Stimulated activated CD4-positive, alpha-beta T cell treated with anti-CD3 and anti-CD28 coated beads, Interleukin-1b, Interleukin-23, amount 100 ng/mL, for 48 hours (primary cell): ENCODE data around the gene RSPH4A.
"Not testable (repeated sequence)": the region's sequence is repeated elsewhere in the genome, so short reads cannot be mapped to it uniquely, and the experiment has no call there.

ENCODE experiments used
- DNase-seq: peaks from one replicate; pipeline ENCODE4 v3.0.0-alpha.2; 2020

Gene RSPH4A

DNA sequence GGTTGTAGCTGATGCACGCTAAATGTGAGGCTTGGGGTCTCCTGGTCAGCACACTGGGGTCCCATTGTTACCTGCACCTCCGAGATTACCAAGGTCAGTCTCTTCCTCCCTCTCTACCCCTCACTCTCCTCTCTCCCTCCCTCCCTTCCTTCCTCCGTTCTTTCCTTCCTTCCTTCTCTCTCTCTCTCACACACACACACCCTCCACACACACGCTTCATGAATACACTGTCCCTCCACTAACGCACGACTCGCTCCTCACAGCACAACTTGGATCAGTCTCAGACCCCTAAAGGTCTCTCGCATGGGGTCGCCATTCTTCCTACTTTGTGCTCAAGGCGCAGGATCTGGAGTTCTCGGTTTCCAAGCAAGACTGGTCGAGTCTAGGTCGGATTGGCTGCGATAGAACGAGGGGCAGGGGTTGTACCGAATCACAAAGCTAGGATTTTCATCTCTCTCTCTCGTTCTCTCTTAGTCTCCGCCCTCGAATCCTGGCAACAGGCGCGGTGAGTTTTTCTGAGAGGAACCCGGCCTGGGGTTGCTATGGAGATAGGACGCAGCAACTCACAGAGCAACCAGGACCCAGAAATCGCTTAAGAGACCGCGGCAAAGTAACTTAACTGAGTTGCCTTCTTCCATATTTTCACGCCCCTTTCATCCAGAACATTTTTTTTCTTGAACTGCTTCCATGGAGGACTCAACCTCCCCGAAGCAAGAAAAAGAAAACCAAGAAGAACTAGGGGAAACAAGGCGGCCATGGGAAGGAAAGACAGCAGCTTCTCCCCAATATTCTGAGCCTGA lies at the start of gene RSPH4A:
Gene RSPH4A, plus strand, starts transcription at position 543 of the 800 bp plus-strand sequence. Its CDS starts 145 bp downstream, at position 688.
- peak; percentile 75 for DNase-seq

DNA sequence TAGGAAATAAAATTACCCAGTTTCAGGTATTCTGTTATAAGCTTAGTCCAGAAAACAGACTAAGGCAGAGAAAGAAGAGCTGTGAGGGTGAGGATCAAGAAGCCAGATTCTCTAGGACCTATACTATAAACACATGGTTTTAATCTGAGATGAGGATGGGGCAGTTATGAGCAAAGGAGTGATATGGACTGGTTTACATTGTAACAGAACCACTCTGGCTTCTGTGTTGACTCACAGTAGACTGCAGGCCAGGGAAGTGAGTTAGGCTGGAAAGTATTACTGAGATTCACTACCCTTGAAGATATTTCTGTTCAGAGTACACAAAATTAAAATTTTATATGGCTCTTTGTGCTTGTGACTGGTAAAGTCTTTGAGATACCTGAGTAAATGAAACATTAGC lies 48.2 kb upstream of the RSPH4A start:
- DNase-seq: no peak

DNA sequence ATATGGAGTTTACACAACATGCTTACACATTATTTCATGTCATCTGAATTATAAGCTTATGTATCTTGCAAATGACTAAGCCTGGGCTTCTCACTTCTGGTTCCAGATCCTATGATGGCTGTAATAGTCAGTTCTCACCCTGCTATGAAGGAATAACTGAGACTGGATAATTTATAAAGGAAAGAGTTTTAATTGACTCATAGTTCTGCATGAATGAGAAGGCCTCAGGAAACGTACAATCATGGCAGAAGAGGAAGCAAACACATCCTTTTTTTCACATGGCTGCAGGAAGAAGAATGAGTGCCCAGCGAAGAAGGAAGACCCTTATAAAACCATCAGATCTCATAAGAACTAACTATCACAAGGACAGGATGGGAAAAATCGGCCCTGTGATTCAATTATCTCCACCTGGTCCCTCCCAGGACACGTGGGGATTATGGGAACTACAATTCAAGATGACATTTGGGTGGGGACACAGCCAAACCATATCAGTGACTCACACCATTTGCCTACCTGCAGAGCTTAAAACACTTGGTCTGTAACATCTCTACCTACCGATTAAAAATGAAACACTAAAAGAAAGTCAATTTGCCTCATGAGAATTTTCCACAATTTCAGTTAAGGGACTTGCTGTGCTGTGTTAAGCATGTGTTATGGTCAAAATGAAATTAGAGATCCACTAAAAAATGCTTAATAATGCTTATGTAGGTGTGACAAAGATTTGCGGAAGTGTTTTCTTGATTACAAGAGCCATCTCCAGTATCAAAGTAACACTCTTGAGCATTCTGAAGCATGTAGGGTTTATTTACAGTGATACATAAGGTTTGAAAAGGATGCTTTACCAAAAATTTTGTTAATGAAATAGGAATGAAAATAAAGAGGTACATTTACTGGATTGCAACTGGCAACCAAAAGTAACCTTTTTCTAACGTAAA lies 47.2 kb upstream of the RSPH4A start:
- no peak for DNase-seq

DNA sequence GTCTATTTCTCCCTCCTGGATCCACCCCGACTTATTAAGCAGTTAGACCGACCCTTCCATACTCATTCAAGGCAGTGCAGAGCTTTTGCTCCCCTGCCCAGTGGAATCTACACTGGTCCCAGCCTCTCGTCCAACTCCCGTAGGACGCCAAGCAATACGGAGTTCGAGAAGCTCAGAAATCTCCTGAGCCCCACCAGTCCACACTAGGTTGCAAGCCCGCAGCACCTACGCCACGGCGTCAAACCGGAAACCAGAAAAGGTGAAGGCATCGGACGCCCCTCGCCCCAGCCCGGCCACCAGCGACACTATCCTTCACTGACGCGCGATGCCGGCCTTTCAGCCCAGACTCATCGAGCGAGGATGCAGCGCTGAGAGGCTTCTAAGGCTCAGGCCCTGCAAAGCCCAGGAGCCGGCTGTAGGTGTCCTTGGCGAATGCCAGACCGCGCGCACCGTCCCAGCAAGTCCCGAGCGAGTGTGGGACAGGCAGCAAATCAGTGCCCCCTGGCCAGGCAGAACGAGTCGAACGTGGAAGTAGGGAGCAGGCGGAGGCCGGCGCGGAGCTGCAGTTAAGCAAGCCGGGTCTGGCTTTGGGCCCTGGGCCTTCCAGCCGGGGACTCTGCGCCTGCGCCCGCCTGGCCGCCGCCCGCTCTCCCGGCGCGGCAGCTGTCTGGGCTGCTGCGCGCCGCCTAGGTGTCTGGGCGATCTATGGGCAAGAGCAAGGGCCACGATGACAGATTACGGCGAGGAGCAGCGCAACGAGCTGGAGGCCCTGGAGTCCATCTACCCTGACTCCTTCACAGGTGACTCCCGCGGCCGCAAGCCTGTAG lies 45.2 kb upstream of the RSPH4A start, which contains the start of gene RWDD1:
Gene RWDD1, plus strand, starts transcription at position 649 of the 827 bp plus-strand sequence. Its CDS starts 79 bp downstream, at position 728.
- DNase-seq: peak; percentile 99

DNA sequence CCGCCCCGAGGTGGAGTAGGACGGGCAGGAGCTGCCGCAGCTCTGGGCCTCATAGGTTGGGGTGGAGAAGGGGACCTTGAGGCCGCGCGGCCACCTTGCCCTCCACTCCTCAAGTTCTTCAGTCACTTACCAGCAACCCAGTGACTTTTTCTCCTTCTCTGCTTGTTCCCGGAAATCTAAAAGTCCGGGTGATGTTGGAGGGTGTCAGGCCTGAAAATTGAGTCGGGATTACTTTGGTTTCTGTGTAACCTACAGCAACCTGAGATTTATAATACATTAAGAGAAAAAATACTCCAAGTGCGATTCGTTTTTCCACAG lies 44.6 kb upstream of the RSPH4A start:
- DNase-seq: no peak

DNA sequence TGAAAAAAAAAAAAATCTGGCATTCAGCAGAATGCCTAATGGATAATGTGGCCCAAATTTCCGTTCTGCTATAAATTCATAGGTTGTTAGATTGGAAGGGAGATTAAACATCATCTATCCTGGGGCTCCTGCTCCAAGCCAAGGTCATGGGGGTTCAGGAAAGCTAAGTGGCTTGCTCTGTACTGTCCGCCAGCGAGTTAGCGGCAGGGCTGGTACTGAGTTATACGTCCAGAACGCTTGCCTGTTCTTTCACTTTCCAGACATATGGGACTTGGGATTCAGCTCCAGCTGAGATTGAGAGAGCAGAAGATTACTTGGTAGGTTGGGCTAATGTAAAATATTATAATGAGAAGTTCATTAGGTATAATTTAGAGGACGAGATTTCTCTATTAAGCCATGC lies 44.1 kb upstream of the RSPH4A start:
- DNase-seq: no peak

DNA sequence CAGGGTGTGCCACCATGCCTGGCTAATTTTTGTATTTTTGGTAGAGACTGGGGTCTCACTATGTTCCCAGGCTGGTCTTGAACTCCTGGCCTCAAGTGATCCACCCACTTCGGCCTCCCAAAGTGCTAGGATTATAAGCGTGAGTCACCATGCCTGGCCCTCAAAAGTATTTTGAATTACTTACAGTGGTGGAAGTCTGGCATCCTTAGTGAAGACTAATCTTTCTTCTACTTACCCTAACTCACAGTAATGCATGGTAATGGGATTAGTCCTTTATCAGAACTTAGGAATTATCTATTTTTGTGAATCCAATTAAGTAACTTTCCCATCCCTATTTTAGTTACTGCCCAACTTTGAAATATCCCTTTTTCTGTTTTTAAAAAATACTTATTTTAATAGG lies 41.1 kb upstream of the RSPH4A start:
- no peak for DNase-seq

DNA sequence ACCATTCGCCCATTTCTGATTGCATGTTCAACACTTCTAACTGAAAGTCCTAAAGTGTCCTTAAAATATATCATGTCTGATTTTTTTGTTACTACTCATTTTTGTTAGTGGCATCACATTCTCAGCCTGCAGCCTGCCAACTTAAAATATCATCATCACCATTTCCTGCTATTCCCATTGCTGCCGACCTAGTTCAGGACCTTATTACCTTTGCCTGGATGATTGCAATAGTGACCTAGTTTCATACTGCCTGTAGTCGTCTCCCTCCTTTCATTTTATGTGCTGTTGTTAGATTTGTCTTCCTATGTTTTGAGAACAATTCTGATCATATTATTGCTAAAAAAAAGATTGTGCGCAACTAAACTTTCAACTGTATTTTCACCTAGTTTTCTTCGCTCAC lies 38.8 kb upstream of the RSPH4A start:
- no peak for DNase-seq

DNA sequence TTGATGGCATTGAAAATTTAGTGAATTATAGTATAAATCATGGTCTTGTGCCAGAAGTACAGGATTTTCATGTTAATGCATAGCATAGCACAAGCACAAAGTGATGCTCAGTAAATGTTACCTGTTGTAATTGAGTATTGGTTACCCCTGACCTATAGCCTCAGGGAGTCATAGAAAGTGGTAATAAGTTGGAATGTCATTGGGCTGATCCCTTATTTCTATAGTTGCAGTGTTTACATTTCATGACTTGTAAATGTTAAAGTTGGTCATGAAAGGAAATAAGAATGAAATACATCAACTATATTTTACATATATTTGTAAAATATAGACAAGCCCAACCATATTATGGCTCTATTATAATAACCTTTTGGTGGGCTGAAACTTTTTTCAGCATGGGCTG lies 37.9 kb upstream of the RSPH4A start:
- DNase-seq: no peak

DNA sequence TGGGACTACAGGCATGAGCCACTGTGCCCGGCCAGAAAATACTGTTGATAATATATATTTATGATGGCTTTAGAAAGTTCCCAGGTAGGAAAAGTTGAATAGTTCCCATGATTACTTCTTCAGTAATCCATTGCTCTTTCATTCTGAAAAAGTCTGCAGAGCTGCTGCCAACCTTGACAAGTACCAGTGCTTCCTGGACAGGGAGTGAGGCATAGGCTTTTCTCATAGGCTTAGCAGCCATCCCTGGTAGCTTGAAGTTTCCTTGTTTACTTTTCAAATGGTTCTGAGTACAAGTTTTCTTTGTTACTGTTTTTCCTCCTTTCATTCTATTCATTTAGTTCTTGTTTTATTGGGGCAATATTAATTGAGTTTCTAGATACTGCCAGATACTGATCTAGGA lies 37.1 kb upstream of the RSPH4A start:
- no peak for DNase-seq

DNA sequence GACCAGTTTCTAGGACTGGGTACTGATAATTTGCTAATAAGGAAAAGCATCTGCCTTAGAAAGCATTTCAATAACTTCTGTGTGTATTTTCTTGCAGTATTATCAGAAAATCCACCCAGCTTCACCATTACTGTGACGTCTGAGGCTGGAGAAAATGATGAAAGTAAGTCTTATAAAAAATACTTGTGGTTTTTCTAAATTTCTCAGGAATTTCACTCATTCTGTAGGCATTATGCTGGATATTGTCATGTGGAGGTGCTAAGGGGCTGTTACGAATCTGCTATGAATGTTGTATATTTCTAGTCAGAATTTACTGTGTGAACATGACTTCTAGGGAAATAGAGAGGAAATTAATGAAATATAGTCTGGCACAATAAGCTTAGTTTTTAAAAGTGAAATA lies 36.1 kb upstream of the RSPH4A start:
- no peak for DNase-seq

DNA sequence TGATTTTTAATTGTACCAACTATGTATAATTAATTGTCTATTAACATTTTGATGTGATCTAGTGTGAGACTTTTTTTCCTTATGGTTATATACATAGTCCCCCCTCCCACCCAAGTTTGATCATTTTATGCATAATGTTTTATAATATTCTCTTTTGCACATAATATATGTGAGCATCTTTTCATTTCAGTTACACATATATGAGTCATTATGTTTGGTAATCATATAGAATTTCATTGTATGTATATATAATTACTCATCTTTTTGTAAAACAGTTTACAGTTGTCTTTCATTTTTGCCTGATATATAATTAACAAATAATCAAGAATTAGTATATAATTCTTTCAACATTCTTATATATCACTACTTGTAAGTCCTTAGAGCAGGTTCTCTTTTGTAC lies 30.0 kb upstream of the RSPH4A start:
- no peak for DNase-seq

DNA sequence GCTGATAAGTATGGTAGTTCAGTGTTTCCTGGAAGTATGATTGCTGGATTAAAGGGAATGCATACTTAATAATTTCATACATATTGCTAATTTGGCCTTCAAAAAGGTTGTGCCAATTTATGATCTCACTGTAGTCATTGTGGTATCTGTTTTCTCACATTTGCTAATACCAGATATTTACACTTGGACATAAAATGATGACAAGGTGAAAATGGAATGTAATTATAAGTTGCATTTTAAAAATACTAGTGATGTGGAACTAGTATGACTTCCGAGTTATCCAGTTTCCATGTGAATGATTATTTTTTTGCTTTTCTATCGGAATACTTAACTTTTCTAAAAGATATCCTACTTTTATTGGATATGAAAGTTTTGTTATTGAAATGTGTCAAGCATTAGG lies 29.5 kb upstream of the RSPH4A start:
- no peak for DNase-seq

DNA sequence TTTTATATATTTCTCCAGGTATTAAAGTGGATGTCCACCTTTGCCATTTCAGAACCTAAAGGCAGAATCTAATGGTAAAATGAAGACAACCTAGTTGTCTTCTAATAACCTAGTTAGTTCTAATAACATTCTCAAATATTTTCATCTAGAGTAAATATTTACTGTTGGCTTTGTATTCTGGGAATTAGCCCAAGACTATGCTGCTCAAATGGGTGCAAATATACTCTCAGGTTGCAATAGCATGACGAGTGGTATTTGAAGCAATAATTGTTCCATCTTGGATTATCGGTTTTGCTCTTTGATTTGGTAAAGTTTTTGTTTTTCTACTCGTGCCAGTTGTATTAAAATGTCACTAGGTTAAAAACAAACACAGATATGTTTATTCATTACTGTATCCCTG lies 21.0 kb upstream of the RSPH4A start:
- no peak for DNase-seq

DNA sequence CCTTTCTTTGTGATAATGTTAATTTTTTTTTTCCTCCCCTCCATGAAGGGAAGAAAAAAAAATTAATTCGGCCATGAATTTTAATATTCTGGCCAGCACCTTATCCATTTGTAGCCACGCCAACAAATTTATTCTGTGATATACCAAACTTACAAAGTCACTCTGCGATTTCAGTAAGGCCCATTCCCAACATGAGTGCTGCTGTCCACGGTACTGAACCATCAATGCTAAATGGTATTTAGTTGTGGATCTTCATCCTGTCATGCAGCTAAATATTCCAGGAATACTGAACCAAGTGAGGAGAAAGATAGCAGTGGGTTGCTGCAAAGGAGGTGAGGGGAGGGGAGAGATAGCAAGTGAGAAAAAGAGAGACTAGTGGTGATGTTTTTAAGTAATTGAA lies 19.5 kb upstream of the RSPH4A start:
- no peak for DNase-seq

DNA sequence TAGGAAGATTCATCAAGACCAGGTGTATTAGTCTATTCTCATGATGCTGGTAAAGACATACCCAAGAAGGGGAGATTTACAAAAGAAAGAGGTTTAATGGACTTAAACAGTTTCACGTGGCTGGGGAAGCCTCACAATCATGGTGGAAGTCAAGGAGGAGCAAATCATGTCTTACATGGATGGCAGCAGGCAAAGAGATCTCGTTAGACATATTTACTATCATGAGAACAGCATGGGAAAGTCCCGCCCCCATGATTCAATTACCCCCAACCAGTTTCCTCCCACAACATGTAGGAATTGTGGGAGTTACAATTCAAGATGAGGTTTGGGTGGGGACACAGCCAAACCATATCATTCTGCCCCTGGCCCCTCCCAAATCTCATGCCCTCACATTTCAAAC lies 12.4 kb upstream of the RSPH4A start:
- not testable (repeated sequence) for DNase-seq

DNA sequence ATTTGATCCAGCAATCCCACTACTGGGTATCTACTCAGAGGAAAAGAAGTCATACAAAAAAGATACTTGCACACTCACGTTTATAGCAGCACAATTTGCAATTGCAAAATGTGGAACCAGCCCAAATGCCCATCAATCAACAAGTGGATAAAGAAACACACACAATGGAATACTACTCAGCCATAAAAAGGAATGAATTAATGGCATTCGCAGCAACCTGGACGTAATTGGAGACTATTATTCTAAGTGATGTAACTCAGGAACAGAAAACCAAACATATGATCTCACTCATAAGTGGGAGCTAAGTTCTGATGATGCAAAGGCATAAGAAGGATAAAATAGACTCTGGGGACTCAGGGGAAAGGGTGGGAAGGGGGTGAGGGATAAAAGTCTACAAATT lies 11.4 kb upstream of the RSPH4A start:
- not testable (repeated sequence) for DNase-seq

DNA sequence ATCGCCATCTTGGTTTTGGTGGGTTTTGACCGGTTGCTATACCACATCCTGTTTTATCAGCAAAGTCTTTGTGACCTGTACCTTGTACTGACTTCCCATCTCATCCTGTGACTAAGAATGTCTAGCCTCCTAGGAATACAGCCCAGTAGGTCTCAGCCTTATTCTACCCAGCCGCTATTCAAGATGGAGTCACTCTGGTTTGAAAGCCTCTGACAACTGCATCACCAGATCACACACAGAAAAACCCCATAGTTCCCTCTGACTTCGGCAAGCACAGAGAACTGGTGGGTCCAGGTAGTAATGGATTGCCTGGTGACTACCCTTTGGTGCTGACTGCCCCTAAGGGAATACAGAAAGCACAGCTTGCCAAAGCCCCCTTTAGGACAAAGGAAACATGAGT lies 10.3 kb upstream of the RSPH4A start:
- DNase-seq: no peak

DNA sequence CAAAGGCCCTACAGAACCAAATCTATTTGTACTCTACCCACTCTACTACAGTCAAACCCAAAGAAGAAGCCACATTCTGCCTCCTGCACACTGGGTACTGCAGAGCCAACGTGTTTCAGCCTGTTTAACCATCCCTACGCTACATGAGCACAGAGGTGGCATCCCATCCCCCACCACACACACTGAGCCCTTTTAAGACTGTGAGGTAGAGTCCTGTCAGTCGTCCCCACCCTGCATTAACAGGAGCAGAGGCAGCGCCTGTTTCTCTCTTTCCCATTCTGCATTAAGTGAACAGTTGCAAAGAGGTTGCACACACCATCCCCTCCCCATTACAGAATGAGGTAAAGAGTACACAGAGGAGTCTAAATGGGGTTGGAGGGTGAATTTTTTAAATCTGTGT lies 5.2 kb upstream of the RSPH4A start:
- DNase-seq: no peak

DNA sequence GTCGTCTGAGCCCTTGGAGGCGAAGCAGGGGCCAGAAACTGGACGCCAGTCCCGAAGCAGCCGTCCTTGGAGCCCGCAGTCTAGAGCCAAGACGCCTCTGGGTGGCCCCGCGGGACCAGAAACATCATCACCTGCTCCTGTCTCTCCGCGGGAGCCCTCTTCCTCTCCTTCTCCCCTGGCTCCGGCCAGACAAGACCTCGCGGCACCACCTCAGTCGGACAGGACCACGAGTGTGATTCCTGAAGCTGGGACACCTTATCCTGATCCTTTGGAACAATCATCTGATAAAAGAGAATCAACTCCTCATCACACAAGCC lies 416 bp downstream of the RSPH4A start:
- DNase-seq: no peak

DNA sequence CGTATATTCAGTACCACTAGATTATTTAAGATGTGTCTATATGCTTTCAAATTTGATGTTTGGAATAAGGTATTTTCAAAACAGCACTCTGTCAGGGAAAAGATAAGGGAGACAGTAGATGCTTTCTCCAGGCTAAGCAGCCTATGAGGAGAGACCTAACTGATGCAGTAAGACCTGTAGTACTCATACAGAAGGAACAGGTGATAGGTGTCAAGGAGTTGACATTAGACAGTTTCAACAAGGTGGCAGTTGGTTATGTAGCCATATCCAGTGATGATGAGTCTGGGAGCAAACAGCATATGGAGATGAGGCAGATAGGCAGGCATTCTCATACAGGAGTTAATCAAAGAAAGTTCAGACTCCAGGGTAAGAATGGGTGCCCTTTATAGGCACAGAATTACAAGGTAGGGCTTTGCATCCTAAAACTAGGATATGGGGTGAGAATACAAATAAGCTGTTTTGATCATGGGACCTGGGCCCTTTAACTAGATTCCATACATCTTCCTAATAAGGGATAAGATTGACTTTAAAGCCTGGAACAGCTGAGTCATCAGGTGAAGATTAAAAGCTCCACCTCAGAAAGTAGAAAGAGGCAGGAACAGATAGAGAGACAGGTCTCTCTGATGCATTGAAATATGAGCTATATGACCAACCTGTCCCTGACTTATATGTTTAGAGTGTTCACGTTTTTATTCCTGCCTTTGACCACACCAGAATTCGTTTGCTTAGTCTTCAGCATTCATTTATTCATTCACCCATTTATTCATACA lies 7.9 kb downstream of the RSPH4A start:
- DNase-seq: no peak

DNA sequence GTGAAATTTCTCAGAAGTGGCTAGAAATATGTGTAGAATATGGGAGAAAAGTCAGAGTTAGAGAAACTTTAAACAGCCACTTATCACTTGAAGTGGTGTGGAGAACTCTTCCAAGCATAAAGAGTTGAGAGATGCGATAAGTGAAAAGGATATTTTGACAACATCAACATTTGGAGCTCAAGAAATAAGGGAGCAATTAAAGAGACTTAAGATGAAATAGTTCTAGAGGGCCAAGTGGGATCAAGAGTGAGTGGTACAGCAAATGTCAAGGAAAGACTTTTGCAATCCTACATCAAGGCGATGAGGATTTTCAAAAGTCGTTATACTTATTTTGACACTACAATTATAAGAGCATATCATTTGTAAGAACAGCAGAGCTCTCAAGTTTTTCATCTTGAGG lies 9.6 kb downstream of the RSPH4A start:
- no peak for DNase-seq

DNA sequence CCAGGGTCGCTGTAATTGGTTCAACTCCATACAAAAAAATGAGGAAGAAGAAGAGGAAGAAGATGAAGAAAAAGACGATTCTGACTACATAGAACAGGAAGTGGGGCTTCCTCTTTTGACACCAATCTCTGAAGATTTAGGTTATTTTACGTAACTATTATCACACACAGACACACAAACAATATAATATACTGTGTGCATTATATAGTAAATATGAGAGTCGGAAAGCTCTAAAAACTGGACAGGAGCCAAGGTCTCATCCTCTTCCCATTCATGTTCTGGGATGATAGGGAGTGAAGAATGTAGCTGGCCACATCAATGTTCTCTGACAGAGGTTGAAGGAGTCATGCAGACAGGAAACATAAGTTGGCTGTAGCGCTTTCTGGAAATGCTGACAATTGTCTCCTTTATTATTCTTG lies 13.3 kb downstream of the RSPH4A start:
- DNase-seq: no peak
